DMS114 treated with DMSO at 0.1 percent for 48 hours (cell line): Measurements from ENCODE around the gene GET3.
"Not testable (repeated sequence)": the region's sequence is repeated elsewhere in the genome, so short reads cannot be mapped to it uniquely, and the experiment has no call there.

ENCODE experiments used
- DNase-seq: peaks from one replicate; lab custom pipeline; 2025; ENCODE audit not compliant: unreplicated experiment; lab: John Stamatoyannopoulos, UW

GET3 gene

DNA sequence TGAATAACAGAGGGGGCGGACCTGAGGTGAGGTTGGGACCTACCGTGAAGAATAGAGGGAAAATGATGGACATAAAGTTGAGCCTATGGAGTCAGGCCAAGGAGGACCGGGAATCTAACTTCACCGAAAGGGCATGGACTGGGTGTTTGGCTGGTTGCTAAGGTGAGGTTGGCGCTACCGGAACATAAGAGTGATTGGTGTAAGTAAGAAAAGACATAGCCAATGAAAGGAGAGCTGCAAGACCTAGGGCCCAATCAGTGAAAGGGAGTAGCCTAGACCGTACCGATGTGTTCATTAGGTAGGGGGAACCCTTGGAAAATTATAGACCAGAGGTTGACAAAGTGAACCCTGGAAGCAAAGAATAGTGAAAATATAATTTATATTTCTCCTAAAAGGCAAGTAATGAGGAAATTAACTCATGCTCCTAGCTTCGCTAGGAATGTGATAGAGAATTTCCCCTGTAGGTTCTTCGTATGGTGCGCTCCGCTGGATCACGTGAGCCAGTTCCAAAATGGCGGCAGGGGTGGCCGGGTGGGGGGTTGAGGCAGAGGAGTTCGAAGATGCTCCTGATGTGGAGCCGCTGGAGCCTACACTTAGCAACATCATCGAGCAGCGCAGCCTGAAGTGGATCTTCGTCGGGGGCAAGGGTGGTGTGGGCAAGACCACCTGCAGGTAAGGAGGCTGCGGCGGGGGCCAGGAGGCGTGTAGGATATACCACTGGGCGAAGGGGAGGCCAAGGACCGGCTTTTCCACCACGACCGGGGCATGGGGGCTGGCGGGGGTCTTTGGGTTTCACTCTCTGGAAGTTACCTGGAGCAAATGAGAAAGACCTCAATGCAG lies at the start of gene GET3:
Gene GET3 (plus strand): TSS at position 503 of the 840 bp plus-strand sequence. CDS start 9 bp downstream, at position 512.
- DNase-seq: peak; percentile 96

DNA sequence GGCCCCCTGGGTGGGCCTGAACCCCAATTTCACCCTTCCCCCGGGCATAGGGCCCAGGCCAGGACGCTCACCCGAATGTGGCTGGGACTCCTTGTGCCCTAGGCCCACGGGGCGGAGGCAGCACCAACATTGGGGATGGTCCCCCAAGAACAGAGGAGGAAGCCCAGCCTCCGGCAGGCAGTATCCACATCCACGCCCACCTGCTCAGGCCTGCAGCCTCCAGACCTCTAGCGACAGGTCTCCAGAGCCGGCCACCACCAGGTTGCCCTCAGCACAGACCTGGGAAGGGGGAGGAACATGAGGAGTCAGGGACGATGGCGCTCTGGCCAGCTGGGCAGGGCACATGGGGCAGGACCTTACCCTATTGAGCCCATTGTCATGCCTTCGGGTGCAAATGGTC lies 48.3 kb upstream of the GET3 start:
- no peak for DNase-seq

DNA sequence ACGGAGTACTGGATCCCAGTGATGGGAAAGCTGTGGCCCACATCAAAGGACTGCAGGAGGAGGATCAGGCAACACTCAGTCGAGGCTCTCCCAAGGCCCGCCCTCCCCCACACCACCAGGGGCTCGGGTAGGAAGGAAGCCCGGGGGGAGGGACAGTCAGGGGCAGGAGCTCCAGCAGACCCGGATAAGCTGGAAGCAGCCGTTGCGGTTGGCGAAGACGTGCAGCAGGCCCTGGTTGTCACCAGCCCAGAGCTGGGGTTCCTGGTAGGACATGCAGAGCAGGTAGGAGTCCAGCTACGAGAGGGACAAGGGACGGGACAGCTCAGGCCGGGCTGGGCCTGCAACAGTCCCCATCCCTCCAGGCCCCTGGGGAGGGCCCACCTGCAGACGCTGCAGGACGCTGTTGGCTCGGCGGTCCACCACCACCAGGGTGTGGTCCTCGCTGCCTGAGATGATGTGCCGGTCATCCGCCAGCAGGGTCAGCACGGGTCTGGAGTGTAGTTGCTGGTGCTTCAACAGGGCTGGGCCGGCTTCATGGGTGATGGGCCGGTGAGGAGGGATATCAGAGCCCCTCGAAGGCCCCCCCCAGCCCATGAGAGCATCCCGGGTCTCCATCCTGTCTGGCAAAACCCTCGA lies 47.6 kb upstream of the GET3 start:
- DNase-seq: no peak

DNA sequence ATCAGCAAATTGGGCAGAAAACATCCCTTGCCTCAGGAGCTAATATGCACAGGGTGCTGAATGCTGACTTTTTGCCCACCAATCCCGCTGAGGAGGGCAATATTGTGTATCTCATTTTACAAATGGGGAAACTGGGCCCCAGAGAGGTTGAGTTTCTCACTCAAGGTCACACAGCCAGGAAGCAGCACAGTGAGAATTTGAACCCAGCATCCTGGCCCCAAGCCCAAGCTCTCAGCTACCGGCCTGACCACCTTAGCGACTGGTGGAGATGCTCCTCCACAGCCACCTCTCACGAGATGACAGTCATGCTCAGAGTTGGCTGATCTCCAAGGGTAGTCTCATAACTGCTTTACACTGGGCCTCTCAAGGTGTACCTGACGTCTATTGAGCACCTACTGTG lies 44.3 kb upstream of the GET3 start:
- no peak for DNase-seq

DNA sequence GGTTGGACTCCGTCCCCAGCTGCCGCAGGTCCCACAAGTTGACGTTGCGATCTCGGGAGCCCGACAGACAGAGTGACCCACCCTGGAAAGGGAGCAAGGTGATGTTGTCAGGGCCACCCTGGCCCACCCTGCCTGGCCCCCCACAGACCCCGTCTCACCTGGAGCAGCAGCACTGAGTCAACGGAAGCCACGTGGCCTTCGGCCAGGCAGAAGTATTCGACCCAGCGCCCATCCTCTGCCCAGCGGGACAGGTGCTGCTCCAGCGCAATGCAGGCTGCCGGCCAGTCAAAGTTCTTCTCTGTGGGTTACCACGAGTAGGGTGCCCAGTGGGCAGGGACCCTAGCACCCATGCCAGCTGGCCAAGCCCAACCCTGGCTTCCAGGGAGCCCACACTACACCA lies 42.7 kb upstream of the GET3 start:
- no peak for DNase-seq

DNA sequence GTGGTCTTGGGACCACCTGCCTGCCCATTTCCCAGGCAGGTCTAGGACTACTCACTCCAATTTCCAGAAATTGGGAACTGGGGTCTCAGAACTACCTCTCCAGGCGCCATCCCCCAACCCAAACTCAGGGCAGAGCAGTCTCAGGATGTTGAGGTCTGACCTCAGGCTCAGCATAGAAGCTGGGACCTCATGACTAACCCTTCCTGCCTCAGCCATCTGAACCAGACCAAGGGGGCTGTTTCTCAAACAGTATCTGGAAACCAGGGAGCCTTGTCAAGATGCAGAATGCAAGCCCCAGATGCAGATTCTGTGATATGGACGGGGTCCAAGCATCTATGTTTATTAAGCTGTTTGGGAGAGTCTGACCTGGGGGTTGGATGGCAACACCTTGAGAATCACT lies 42.2 kb upstream of the GET3 start:
- no peak for DNase-seq

DNA sequence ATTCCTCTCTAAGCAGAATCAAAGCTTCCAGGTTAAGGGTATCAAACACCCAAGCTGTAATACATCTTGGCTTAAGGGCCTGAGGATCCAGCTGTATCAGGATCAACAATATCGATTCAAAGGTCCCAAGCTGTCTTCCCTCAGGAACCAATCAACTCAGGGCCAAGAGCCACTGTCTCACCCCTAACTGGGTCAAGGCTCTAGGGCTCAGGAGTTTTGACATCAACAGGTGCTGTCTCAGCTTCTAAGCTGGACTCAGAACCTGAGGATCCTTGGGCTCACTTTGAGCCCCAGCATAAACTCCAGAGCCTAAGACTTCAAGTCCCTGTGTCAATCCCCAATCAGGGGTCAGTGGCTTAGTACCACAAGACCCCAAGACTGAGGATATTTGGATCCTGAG lies 41.8 kb upstream of the GET3 start:
- no peak for DNase-seq

DNA sequence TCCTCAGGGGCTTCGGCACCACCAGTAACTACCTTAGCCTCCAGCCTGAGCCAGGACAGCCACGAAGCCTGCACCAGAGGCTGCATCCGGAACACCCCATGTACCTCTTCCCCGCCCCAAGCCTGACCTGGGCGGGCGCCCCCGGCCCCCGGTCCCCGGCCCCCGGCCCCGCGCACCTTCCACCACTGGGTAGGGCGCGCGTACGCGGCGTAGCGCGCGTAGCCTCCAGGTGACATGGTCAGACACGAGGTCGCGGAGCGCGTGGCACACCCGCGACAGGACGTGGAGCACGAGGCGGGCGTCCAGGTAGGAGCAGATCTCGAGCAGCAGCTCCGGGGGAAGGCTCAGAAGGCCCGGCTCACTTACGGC lies 41.3 kb upstream of the GET3 start:
- no peak for DNase-seq

DNA sequence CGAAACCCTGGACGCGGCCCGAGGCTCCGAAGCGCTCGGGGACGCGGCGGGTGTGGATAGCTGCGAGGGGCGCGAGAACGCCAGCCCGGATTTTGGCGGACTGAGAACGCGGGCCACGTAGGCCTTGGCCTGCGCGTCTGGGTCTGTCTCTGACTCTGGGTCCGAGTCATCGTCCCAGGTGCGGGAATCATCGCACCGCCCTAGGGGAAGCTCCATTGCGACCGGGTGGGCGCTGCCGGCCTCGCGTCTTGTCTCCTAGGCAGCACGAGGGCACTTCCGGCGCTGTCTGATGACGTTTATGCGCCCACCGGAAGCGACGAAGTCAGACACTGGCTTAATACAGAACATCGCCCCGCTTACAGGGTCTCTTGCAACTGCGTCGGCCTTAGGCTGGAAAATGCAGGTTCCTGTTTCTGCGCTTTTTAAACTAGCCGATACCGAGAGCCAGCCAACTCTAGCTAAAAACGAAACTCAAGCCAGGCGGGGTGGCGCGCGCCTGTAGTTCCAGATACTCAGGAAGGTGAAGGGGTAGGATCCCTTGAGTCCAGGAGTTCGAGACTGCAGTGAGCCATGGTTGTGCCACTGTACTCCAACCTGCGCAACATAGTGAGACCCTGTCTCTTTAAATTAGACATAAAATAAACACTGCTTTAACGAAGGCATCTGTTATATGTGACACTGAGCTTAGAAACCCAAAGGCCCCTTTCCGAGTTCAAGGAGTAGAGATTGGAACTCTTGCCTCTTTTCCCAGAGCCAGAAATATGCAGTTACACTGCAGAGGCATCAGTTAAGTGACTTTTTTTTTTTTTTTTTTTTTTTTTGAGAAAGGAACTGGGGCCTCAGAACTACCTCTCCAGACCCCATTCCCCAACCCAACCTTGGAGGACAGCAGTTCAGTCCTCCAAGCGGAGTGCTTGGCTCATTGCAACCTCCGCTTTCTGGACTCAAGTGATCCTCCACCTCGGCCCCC lies 40.6 kb upstream of the GET3 start, which contains the start of gene FBXW9:
Gene FBXW9 (minus strand): TSS at position 266 of the 970 bp plus-strand sequence. CDS start 50 bp downstream, at position 216.
- DNase-seq: peak; percentile 68

DNA sequence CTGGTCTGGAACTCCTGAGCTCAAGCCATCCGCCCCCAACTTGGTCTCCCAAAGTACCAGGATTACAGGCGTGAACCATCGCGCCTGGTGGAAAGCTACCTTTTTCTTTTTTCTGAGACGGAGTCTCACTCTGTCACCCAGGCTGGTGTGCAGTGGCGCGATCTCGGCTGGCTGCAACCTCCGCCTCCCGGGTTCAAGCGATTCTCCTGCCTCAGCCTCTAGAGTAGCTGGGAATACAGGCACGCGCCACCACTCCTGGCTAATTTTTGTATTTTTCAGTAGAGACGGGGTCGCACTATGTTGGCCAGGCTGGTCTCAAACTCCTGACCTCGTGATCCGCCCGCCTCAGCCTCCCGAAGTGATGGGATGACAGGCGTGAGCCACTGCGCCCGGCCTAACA lies 39.9 kb upstream of the GET3 start:
- not testable (repeated sequence) for DNase-seq

DNA sequence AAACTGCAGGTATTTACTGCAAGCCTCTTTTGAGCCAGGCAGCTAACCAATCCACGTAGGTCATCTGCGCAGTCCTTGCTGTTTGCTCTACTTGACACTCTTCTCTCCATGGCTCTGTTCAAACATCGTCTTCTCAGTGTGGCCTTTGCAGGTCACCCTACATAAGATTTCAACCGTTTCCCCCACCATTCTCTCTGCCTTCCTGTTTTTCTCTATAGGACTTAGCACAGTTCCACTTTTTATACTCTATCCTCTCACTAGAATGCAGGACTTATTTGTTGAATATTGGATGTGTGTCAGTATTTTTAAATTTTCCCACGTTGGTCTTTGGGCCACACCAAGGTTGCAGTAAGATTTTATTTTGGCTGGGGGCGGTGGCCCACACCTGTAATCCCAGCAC lies 39.2 kb upstream of the GET3 start:
- no peak for DNase-seq

DNA sequence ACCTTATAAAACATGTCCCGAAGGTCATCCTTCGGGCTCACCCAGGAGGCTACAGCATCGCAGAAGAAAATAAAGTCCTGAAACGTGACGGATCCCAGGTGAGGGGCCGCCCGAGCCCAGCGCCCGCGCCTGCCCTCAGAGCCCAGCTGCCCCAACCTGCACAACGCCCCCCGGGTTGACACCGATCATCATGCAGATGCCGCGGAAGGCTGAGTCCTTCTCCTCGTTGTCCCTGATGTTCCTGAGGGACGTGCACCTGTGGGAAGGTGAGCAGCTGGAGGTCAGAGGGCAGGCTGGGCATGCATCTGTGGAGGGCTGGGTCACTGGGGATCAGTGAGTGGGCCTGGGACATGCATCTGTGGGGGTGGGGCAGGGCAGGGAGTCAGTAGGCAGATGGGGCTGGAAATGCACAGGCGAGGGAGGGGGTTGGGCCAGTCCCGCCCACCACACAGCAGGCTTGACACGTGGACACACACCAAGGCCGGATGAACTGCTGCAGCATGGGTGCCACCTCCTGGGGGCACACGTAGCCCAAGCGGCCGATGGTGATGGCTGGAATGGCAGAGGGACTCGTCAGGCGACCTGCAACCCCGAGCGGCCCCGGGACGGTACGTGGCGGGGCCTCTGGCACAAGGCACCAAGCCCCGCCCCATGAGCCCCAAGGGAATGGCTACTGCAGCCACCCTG lies 35.6 kb upstream of the GET3 start:
- no peak for DNase-seq

DNA sequence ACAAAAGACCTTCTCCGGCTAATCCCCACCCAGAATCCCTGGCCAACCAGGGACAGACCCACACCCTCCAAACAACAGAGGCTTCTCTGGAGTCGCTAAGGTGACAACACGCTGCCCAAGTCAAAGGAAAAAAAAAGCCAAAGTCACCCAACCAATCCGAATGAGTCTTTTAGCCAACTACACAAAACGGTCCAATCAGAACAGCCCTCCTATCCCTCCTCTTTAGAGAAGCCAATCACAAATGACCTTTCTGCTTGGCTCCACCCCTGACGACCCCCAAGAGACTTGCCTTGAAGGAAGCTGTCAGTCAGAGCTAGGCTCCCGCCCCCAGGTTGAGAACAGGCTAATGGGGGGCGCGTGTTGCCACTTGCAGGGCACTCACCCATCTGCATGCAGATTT lies 34.3 kb upstream of the GET3 start:
- DNase-seq: peak; percentile 32

DNA sequence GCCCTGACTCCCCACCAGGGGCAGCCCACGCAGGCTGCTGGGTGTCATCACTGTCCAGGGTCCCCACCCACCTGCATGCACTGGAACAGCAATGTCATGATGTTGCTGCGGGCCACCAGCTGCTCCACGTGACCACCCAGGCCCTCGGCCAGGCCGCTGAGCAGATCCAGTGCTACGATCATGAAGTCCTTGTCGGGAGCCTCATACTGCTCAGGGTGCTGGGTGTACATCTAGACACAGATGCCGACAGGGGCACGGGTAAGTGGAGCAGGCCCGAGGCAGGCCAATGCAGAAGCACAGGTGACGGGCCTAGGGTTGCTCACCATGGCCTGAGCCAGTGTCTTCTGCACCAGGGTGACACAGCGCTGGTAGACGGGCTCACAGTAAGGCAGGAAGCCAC lies 32.1 kb upstream of the GET3 start:
- no peak for DNase-seq

DNA sequence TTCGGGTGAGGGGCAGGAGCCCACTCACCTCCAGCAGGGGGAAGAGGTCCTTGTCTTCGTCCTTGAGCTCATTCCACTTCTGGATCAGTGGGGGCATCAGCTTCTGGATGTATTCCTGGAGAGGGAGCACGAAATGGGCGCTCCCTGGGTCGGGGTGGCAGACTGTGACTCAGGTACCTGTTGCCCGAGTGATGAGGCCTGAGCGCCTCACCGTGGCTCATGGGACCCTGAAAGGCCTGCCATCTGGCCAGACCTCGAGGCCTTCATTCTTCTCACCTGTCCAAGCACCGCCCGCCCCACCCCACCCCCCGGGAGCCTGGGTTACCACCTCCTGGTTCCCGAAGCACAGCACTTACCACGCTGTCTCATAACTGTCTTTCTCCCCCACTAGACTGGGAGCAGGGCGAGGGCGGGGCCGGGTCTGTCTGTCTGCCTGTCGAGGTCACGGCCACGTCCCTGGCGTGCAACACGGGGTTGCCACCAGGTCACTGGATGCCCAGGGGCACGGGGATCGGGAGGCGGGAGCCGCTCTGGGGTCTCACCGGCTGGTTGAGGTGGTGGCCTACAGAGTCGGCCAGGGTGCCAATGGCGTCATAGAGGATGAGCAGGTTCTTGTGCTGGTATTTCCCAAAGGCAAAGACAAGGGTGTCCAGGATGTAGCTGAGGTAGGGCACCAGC lies 31.5 kb upstream of the GET3 start:
- DNase-seq: no peak

DNA sequence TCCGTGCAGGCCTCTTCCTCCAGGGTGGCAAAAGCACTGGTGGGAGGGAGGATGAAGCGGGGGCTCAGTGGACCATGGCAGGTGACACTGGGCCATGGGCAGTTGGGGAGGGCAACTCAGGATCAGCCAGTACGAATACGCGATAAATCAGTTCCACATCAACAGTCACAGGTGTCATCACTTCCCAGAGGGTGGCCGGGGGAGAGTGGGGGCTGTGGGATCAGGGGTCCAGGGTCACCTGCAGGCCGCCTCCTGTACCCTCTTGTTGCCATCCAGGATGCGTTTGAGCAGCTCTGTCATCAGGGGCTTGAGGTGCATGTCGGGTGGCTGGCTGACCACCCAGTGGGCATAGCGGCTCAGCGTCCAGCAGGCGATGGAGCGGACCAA lies 31.0 kb upstream of the GET3 start:
- no peak for DNase-seq

DNA sequence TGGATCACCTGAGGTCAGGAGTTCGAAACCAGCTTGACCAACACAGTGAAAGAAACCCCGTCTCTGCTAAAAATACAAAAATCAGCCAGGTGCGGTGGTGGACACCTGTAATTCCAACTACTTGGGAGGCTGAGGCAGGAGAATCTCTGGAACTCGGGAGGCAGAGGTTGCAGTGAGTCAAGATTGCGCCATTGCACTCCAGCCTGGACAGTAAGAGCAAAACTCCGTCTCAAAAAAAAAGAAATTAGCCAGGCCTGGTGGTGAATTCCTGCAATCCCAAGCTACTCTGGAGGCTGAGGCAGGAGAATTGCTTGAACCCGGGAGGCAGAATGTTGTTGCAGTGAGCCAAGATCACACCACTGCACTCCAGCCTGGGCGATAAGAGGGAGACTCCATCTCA lies 28.7 kb upstream of the GET3 start:
- DNase-seq: no peak

DNA sequence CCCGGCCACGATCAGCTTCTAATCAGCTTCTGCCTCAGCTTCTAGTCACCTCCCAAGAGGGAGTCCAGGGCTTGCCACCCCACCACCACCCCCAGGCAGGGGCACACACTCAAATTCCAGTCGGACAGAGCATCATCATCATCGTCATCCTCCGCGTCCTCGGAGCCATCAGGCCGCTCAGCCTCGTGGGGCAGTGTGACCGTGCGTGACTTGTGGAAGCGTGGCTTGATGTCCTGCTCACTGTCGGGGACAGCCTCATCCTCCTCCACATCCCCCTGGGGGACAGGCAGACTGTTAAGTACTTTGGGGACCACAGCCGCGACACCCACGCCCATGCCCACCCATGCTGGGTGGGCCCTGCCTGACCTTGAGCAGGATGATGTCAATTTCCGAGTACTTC lies 26.1 kb upstream of the GET3 start:
- DNase-seq: no peak

DNA sequence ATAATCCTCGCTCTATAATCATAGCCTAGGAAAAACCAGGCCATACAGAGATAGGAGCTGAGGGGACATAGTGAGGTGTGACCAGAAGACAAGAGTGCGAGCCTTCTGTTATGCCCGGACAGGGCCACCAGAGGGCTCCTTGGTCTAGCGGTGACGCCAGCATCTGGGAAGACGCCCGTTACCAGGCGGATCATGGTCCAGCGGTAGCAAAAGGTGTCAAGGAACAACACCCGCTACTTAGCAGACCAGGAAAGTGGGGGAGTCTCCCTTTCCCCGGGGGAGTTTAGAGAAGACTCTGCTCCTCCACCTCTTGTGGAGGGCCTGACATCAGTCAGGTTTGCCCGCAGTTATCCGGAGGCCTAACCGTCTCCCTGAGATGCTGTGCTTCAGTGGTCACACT lies 25.2 kb upstream of the GET3 start:
- not testable (repeated sequence) for DNase-seq

DNA sequence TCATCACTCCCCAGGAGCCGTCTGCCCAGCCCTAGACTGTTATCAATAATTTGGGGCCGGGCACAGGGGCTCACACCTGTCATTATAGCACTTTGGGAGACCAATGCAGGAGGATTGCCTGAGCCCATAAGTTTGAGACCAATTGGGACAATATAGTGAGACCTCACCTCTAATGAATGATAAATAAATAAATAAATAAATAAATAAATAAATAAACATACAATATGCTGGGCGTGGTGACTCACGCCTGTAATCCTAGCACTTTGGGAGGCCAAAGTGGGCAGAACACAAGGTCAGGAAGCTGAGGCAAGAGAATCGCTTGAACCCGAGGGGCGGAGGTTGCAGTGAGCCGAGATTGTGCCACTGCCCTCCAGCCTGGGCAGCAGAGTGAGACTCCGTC lies 24.0 kb upstream of the GET3 start:
- not testable (repeated sequence) for DNase-seq
